ENCODE measurements around the gene ARHGEF2.
A peak's percentile ranks its signal among the peaks of the same experiment; 100 is the strongest.

DNA sequence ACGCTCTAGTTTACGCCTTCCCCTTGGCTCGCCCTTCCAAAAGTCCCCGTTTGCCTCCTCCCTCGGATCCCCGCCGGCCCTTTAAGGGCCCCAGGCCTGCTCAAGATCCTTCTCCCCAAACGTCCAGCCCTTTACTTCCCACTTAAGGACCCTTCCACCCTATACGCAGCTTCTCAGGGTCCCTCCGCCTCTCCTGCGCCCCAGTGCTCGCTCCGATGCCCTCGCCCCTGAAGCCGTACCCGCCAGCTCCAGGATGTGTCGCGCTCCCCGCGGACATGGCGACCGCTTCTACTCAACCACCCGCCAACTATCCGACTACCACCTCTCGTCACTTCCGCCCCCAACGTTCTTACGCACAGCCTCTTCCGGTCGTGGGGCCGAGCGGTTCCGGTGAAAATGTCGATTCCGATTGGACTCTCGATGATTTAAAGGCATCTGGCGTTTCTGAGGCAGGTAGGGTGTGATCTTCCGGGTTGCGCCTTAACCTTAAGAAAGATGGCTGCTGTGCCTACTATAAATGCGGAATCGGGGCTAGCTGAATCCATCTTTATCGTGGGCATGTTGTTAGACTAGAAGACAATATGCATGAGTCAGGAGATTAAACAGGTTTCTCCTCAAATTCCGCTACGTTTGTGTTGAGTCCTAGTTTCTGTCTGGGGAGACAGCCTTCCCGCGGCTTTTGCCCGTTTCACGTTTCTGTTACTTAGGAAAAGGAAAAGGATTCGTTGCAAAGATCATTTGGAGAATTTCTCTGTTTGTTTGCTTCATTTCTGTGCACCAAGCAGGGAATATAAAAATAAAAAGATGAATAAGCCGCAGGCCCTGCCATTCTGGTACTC is 44.0 kb downstream of the ARHGEF2 start, which contains the start of gene KHDC4:
- TF ChIP-seq JUND (IDR thresholded peaks at IDR 0.05) (peak; percentile 34; the same call in 1 of the 2 replicates), EP300 (IDR thresholded peaks at IDR 0.05; ENCODE audit: borderline replicate concordance in 1 of 2, low read depth in 1 of 2, low read length in 1 of 2) (peak in 1 of 2 experiments; percentile 62; a peak in 3 of 4 replicates), NRF1 (IDR thresholded peaks at IDR 0.05; ENCODE audit: low read depth, low read length) (no peak), RXRA (IDR thresholded peaks at IDR 0.05; ENCODE audit: borderline replicate concordance, low read depth) (no peak)
- TF ChIP-seq, protein P1, sequence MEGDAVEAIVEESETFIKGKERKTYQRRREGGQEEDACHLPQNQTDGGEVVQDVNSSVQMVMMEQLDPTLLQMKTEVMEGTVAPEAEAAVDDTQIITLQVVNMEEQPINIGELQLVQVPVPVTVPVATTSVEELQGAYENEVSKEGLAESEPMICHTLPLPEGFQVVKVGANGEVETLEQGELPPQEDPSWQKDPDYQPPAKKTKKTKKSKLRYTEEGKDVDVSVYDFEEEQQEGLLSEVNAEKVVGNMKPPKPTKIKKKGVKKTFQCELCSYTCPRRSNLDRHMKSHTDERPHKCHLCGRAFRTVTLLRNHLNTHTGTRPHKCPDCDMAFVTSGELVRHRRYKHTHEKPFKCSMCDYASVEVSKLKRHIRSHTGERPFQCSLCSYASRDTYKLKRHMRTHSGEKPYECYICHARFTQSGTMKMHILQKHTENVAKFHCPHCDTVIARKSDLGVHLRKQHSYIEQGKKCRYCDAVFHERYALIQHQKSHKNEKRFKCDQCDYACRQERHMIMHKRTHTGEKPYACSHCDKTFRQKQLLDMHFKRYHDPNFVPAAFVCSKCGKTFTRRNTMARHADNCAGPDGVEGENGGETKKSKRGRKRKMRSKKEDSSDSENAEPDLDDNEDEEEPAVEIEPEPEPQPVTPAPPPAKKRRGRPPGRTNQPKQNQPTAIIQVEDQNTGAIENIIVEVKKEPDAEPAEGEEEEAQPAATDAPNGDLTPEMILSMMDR (IDR thresholded peaks at IDR 0.05): no peak

Data from SK-N-SH (cell line).